Muscle of leg (tissue), 11 donors: Measurements from ENCODE around the gene SLC32A1. TPM values are rescaled to one million over a fixed set of nuclear protein-coding genes. Genes with fewer than 3 reads are reported as not detected.

Source experiments
- DNase-seq: peaks from one replicate; pipeline ENCODE4 v3.0.0; 2013
- H3K27ac ChIP-seq: one replicate; pipeline ENCODE4 v1.5.1; 2013; ENCODE audit warnings: mild to moderate bottlenecking, low read length, control low read depth
- H3K27me3 ChIP-seq: one replicate; pipeline ENCODE4 v1.6.1; 2013; ENCODE audit warnings: low read length; ENCODE audit not compliant: control insufficient read depth, insufficient read depth
- H3K36me3 ChIP-seq: one replicate; pipeline ENCODE4 v1.6.1; 2013; ENCODE audit warnings: low read length; ENCODE audit not compliant: control insufficient read depth, insufficient read depth
- H3K4me1 ChIP-seq: one replicate; pipeline ENCODE4 v1.6.1; 2013; ENCODE audit warnings: low read length; ENCODE audit not compliant: control insufficient read depth, insufficient read depth
- H3K4me3 ChIP-seq: one replicate; pipeline ENCODE4 v1.5.1; 2013; ENCODE audit warnings: low read length, control low read depth
- H3K9me3 ChIP-seq: replicated peaks from 2 replicates; pipeline ENCODE4 v1.6.1; 2013; ENCODE audit warnings: low read depth, low read length; ENCODE audit not compliant: control insufficient read depth
- WGBS: methylation state at CpG from one replicate; pipeline ENCODE4 v1.1.5; 2013; ENCODE audit warnings: missing lambda C conversion rate; ENCODE audit not compliant: insufficient coverage; 5-methylcytosine and 5-hydroxymethylcytosine counted together
- polyA plus RNA-seq, 8 donors: library from polyadenylated mRNA; unstranded; fragments of 120-200 nt; gene quantifications; one replicate each; pipeline versions ENCODE4 v1.2.1 to v1.2.3, GENCODE V29; 2013; ENCODE audit warnings: inconsistent platforms in 1 of 8, low replicate concordance in 1 of 8; ENCODE audit not compliant: insufficient read length in 8 of 8, insufficient read depth in 1 of 8
- total RNA-seq: library from RNA; stranded (reverse); fragments of 120-200 nt; gene quantifications from one replicate; pipeline ENCODE4 v1.2.4, GENCODE V29; 2013

SLC32A1 gene
- total and polyA plus RNA-seq, 9 donors = 0.04 to 0.05 TPM; not detected in 7

GRCh38 chr20:38725148-38725901, 1.0 kb downstream of the SLC32A1 start:
- WGBS = 5% methylated on average over 23 of the region's 35 CpGs
- Histone ChIP-seq H3K9me3 (no peaks in the 10 kb centered on the region), H3K36me3 (no peaks in the 10 kb centered on the region), H3K27me3 (peaks cover 100% of the 10 kb centered on the region), H3K27ac (no peak overlapping the region), H3K4me1 (peaks cover 56% of the 10 kb centered on the region), H3K4me3 (no peak overlapping the region)
- no peak for DNase-seq

GRCh38 chr20:38725931-38726803, 1.9 kb downstream of the SLC32A1 start:
- Histone ChIP-seq H3K4me3 (no peak overlapping the region), H3K36me3 (no peaks in the 10 kb centered on the region), H3K27ac (no peak overlapping the region), H3K4me1 (peaks cover 64% of the 10 kb centered on the region), H3K9me3 (no peaks in the 10 kb centered on the region), H3K27me3 (peaks cover 100% of the 10 kb centered on the region)
- 4% methylated on average over 53 of the region's 53 CpGs for WGBS
- peak; percentile 55 for DNase-seq

- peaks cover 100% of the 10 kb centered on the region for H3K27me3 ChIP-seq
- H3K4me1 ChIP-seq = peaks cover 70% of the 10 kb centered on the region
- under 1% methylated on average over 43 of the region's 43 CpGs for WGBS
- no peaks in the 10 kb centered on the region for H3K9me3 ChIP-seq
- H3K27ac ChIP-seq = no peak overlapping the region
- peak; percentile 33 for DNase-seq
- no peak overlapping the region for H3K4me3 ChIP-seq
- H3K36me3 ChIP-seq = no peaks in the 10 kb centered on the region
Observed at GRCh38 chr20:38726804-38727606, 2.7 kb downstream of the SLC32A1 start.

- WGBS = 3% methylated on average over 46 of the region's 46 CpGs
- H3K27me3 ChIP-seq = peaks cover 98% of the 10 kb centered on the region
Observed at GRCh38 chr20:38727607-38728190, 3.4 kb downstream of the SLC32A1 start.

GRCh38 chr20:38728191-38728781, 4.0 kb downstream of the SLC32A1 start:
- Histone ChIP-seq H3K4me3 (no peak overlapping the region), H3K4me1 (peaks cover 70% of the 10 kb centered on the region), H3K36me3 (no peaks in the 10 kb centered on the region), H3K27ac (no peak overlapping the region), H3K9me3 (no peaks in the 10 kb centered on the region), H3K27me3 (peaks cover 98% of the 10 kb centered on the region)
- DNase-seq = no peak
- under 1% methylated on average over 35 of the region's 56 CpGs for WGBS

More at GRCh38 chr20:38727607-38728190, 3.4 kb downstream of the SLC32A1 start:
- no peak overlapping the region for H3K4me3 ChIP-seq
- no peaks in the 10 kb centered on the region for H3K36me3 ChIP-seq
- peaks cover 70% of the 10 kb centered on the region for H3K4me1 ChIP-seq
- H3K27ac ChIP-seq = no peak overlapping the region
- H3K9me3 ChIP-seq = no peaks in the 10 kb centered on the region
- no peak for DNase-seq

- Histone ChIP-seq H3K9me3 (no peaks in the 10 kb centered on the region), H3K27me3 (peaks cover 97% of the 10 kb centered on the region), H3K4me3 (no peak overlapping the region), H3K36me3 (no peaks in the 10 kb centered on the region), H3K4me1 (peaks cover 62% of the 10 kb centered on the region), H3K27ac (no peak overlapping the region)
- peak; percentile 20 for DNase-seq
- WGBS = under 1% methylated on average over 21 of the region's 41 CpGs
Observed at GRCh38 chr20:38728911-38729642, 4.8 kb downstream of the SLC32A1 start.

- Histone ChIP-seq H3K9me3 (no peaks in the 10 kb centered on the region), H3K27ac (no peak overlapping the region), H3K4me1 (peaks cover 57% of the 10 kb centered on the region), H3K36me3 (no peaks in the 10 kb centered on the region), H3K27me3 (peaks cover 94% of the 10 kb centered on the region), H3K4me3 (no peak overlapping the region)
- no peak for DNase-seq
- 9% methylated on average over 5 of the region's 7 CpGs for WGBS
Observed at GRCh38 chr20:38729767-38730166, 5.5 kb downstream of the SLC32A1 start.

- Histone ChIP-seq H3K36me3 (no peaks in the 10 kb centered on the region), H3K27ac (no peak overlapping the region), H3K27me3 (peaks cover 91% of the 10 kb centered on the region), H3K4me1 (peaks cover 52% of the 10 kb centered on the region), H3K9me3 (no peaks in the 10 kb centered on the region), H3K4me3 (no peak overlapping the region)
- no peak for DNase-seq
- 4% methylated on average over 32 of the region's 41 CpGs for WGBS
Observed at GRCh38 chr20:38730167-38730988, 6.1 kb downstream of the SLC32A1 start.
